Cardiac muscle cell (in vitro differentiated cells and primary cell): ENCODE data around the gene CHRNB4. TPM values are rescaled to one million over a fixed set of nuclear protein-coding genes. Genes with fewer than 3 reads are reported as not detected.

Experiments
- DNase-seq, 2 donors: peaks; one replicate each; pipeline versions ENCODE4 v3.0.0 to v3.0.0-alpha.2; 2010 to 2017; ENCODE audit warnings: low read depth in 1 of 2, low spot score in 1 of 2
- H3K27ac ChIP-seq: fragments of 200-600 bp; sonication (generic); 2 replicates; pipeline ENCODE4 v1.5.1; 2016
- H3K27me3 ChIP-seq: fragments of 200-600 bp; sonication (generic); 2 replicates; pipeline ENCODE4 v1.6.0; 2016; ENCODE audit warnings: control low read depth
- H3K36me3 ChIP-seq: fragments of 200-600 bp; sonication (generic); 2 replicates; pipeline ENCODE4 v1.5.1; 2016; ENCODE audit warnings: control low read depth
- H3K4me1 ChIP-seq: fragments of 200-600 bp; sonication (generic); 2 replicates; pipeline ENCODE4 v1.8.1; 2017; ENCODE audit warnings: low read depth, mild to moderate bottlenecking, mixed run types
- H3K4me3 ChIP-seq: fragments of 200-600 bp; sonication (generic); 2 replicates; pipeline ENCODE4 v1.5.1; 2016; ENCODE audit warnings: mild to moderate bottlenecking
- H3K9me3 ChIP-seq: fragments of 200-600 bp; sonication (generic); 2 replicates; pipeline ENCODE4 v1.5.1; 2017; ENCODE audit warnings: low read depth, mild to moderate bottlenecking, control low read depth
- polyA plus RNA-seq: library from polyadenylated mRNA; unstranded; fragments of >200 nt; fragmentation: Nextera tagmentation; extraction: Ambion mirVana; gene quantifications from 2 replicates; pipeline ENCODE4 v1.2.1, GENCODE V29; 2016
- total RNA-seq: library from RNA; depleted of rRNA; stranded (reverse); fragments of >200 nt; gene quantifications from 2 replicates; pipeline ENCODE4 v1.2.3, GENCODE V29; 2016
- TF ChIP-seq, protein P1 (sequence below): IDR thresholded peaks from 2 replicates; pipeline ENCODE4 v1.5.1; 2012; ENCODE audit warnings: low read depth, mild to moderate bottlenecking, low read length

CHRNB4 gene
- total and polyA plus RNA-seq, 2 experiments from 2014 or later: 0.57 TPM; not detected in 1

DNA sequence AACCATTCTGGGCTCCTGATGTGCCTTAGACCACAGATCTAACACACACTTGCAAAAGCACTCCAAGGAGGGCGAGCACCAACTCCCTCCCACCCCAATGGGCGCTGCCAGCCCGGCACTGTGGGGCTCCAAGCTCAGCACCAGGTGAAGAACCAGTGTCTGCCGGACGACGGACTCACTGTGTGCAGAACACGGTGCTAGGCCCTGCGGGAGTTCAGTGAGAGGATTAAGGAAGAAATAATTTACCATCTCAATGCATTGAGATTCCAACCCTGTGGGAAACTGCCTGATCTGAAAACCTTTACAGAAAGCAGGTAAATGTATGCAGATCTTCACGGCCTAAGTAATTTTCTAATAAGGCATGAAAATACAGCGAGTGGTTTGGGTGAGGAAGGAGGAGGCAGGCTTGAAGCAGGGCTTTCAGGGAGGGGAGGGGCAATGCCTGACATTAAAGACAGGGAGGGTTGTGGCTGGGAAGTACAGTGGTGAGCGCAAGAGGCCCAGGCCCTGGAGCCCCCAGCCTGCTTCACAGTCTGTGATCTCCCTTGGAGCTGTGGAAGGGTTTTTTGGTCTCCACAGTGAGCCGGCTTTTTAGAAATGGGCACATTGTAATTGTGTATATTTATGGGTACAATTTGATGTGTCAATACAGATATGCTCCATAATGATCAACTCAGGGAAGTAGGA, 35.6 kb upstream of the CHRNB4 start:
- Histone ChIP-seq H3K27ac (no peak overlapping the region), H3K9me3 (no peaks in the 10 kb centered on the region), H3K4me3 (no peak overlapping the region), H3K27me3 (no peaks in the 10 kb centered on the region), H3K4me1 (peaks cover 18% of the 10 kb centered on the region), H3K36me3 (no peaks in the 10 kb centered on the region)
- DNase-seq: no peak
- TF ChIP-seq, protein P1, sequence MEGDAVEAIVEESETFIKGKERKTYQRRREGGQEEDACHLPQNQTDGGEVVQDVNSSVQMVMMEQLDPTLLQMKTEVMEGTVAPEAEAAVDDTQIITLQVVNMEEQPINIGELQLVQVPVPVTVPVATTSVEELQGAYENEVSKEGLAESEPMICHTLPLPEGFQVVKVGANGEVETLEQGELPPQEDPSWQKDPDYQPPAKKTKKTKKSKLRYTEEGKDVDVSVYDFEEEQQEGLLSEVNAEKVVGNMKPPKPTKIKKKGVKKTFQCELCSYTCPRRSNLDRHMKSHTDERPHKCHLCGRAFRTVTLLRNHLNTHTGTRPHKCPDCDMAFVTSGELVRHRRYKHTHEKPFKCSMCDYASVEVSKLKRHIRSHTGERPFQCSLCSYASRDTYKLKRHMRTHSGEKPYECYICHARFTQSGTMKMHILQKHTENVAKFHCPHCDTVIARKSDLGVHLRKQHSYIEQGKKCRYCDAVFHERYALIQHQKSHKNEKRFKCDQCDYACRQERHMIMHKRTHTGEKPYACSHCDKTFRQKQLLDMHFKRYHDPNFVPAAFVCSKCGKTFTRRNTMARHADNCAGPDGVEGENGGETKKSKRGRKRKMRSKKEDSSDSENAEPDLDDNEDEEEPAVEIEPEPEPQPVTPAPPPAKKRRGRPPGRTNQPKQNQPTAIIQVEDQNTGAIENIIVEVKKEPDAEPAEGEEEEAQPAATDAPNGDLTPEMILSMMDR: no peak

DNA sequence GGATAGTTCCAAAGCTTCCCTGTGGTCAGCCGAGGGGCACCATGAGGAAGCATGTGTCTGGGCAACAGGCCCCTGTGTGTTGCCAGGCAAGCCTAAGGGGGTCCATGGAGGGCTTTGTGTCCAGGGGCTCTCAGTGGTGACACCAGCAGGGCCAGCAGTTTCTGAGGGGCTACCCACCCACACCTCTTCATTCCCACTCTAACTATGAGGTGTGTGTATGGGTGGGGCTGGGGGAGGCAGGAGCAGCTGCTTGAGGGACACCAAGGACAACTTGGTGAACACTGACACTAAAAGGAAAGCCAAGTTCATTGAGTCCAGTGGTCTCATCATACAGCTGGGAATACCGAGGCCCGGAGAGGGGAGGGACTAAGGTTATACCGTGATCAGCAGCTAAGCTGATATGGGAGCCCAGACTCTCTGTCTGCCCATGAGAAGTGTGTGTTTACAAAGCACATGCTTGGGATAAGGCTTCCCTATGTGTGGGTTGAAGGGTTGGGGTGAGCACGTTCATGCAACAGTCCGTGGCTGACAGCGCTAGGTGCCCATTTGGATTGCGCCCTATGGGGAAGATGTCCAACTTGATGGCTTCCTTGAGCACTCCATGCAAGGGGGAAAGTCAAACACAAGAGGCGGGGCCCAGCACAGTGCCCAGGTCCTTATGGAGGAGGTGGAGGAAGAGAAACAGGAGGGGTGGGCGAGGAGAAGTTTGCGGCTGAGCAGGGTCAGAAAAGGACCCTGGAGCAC, 34.8 kb upstream of the CHRNB4 start:
- Histone ChIP-seq H3K27ac (no peak overlapping the region), H3K4me1 (peaks cover 19% of the 10 kb centered on the region), H3K27me3 (no peaks in the 10 kb centered on the region), H3K4me3 (no peak overlapping the region), H3K9me3 (no peaks in the 10 kb centered on the region), H3K36me3 (no peaks in the 10 kb centered on the region)
- no peak for DNase-seq
- TF ChIP-seq, protein P1: no peak

DNA sequence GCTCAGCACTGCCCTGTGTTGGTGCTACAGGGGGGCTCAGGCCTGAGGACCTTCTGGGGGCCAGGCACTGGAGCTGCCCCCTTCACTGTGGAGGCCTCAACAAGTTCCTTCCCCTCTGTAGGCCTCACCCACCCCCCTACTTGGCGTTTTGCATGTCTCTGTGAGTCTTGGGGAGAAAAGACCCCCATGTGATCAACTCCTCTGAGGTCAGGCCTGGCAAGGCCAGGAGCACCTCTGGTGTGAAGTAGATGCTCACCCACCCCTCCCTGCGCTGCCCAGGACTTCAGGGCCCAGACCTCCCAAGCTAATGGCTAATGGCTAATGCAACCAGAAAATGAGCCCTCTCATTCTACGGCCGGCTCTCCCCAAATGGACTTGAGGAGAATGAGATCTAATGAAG, 34.2 kb upstream of the CHRNB4 start:
- Histone ChIP-seq H3K9me3 (no peaks in the 10 kb centered on the region), H3K36me3 (no peaks in the 10 kb centered on the region), H3K4me1 (peaks cover 19% of the 10 kb centered on the region), H3K4me3 (no peak overlapping the region), H3K27ac (no peak overlapping the region), H3K27me3 (no peaks in the 10 kb centered on the region)
- no peak for DNase-seq
- TF ChIP-seq, protein P1: no peak

DNA sequence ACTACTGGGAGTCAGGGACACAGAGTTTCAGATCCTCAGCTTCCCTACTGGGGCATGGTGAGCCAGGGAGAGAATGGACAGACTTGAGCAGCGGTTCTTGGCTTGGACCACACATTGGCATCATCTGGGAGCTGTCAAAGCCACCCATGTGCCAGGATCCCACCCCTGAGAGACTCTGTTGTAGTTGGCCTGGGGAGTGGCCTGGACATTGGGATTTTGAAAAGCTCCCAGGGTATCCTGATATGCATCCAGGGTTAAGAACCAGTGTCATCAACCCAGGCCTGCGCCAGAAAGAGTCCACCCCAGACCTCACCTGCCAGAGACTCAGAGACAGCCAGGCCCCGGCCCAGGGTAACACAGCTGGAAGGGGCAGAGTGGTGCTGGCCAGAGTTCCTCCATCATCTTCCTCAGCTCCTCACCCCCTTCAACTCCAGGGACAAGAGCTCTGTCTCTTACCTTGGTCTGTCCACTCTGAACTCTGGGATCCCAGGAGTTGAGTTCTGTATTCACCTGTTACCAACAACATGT, 33.0 kb upstream of the CHRNB4 start:
- Histone ChIP-seq H3K27me3 (no peaks in the 10 kb centered on the region), H3K4me1 (peaks cover 19% of the 10 kb centered on the region), H3K36me3 (no peaks in the 10 kb centered on the region), H3K4me3 (no peak overlapping the region), H3K9me3 (no peaks in the 10 kb centered on the region), H3K27ac (no peak overlapping the region)
- DNase-seq: no peak
- TF ChIP-seq, protein P1: no peak

DNA sequence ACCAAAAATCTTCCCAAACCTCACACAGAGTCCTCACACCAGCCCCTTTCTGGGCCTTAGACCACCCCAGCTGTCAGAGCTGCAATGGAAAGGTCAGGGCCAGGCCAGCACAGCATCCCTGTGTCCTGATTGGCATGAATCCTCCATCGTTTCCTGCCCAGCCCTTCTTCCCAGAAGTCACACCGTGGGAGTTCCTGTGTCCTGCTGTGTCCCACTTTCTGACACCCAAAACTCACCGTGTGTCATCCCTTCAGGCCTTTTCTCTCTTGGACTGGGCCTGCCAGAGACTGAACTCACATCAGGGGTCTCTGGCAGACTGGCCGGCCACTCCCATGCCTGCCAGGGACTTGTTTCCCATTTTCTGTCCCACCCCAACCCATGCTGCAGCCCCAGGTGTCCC, 32.5 kb upstream of the CHRNB4 start:
- no peak for DNase-seq
- TF ChIP-seq, protein P1: no peak
- no peak overlapping the region for H3K27ac ChIP-seq
- no peaks in the 10 kb centered on the region for H3K27me3 ChIP-seq
- H3K36me3 ChIP-seq: no peaks in the 10 kb centered on the region
- no peaks in the 10 kb centered on the region for H3K9me3 ChIP-seq
- H3K4me3 ChIP-seq: no peak overlapping the region
- peaks cover 19% of the 10 kb centered on the region for H3K4me1 ChIP-seq
